GM12864 (cell line): ENCODE results near the gene MEIS1.

ENCODE experiments used
- DNase-seq: peaks from one replicate; pipeline ENCODE4 v3.0.0-alpha.2; 2011; ENCODE audit warnings: low read depth
- H3K4me3 ChIP-seq: 2 replicates; pipeline ENCODE4 v1.5.1; 2011; ENCODE audit warnings: mild to moderate bottlenecking, low read depth, low read length, control low read depth
- CTCF ChIP-seq: IDR thresholded peaks from 2 replicates; pipeline ENCODE4 v1.5.1; 2011; ENCODE audit warnings: low read depth, mild to moderate bottlenecking, moderate library complexity, low read length, control low read depth, inconsistent platforms; ENCODE audit errors: missing control alignments

MEIS1 gene

GRCh38 chr2:66582987-66583880 is 148.3 kb downstream of the MEIS1 start:
- TF ChIP-seq CTCF = no peak
- no peak overlapping the region for H3K4me3 ChIP-seq
- DNase-seq = no peak

GRCh38 chr2:66583881-66584280 is 149.0 kb downstream of the MEIS1 start:
- no peak for TF ChIP-seq CTCF
- no peak overlapping the region for H3K4me3 ChIP-seq
- no peak for DNase-seq

- no peak for TF ChIP-seq CTCF
- H3K4me3 ChIP-seq = no peak overlapping the region
- no peak for DNase-seq
Measured at GRCh38 chr2:66585587-66585986, 150.7 kb downstream of the MEIS1 start.

GRCh38 chr2:66587216-66587615 is 152.3 kb downstream of the MEIS1 start:
- TF ChIP-seq CTCF = no peak
- no peak overlapping the region for H3K4me3 ChIP-seq
- no peak for DNase-seq

GRCh38 chr2:66594001-66594400 is 159.1 kb downstream of the MEIS1 start:
- DNase-seq = no peak
- TF ChIP-seq CTCF = no peak
- no peak overlapping the region for H3K4me3 ChIP-seq

GRCh38 chr2:66595556-66595955 is 160.6 kb downstream of the MEIS1 start:
- TF ChIP-seq CTCF = no peak

GRCh38 chr2:66596256-66596655 is 161.3 kb downstream of the MEIS1 start:
- no peak overlapping the region for H3K4me3 ChIP-seq
- no peak for DNase-seq
- no peak for TF ChIP-seq CTCF

More at GRCh38 chr2:66595556-66595955, 160.6 kb downstream of the MEIS1 start:
- DNase-seq = no peak
- H3K4me3 ChIP-seq = no peak overlapping the region
